ENCODE results near the gene XRN1.

DNA sequence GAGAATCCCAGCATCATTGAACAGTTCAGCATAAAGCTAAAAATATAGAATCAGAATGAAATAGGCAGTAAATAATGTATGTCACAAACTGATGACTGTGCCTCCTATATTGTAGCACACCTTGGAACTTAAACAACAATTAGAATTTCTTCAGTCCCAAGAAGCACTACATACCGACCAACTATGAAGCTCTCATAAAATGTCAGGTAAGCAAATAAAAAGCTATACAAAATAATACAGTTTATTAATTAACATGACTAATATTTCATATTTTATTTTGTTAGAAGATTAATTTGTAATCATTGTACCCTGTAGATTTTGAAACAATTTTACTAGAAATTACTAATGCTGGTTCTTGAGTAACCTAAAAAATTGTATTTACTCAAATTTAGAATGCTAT is 137.4 kb downstream of the XRN1 start:
- TF ChIP-seq EZH2 (IDR thresholded peaks at IDR 0.05) (no peak), POLR2AphosphoS5 (IDR thresholded peaks at IDR 0.05; ENCODE audit: borderline replicate concordance, low read depth, low read length) (no peak)
